HG03469 (cell line): Measurements from ENCODE around the gene ZFYVE26.

Experiments
- ATAC-seq: cut with Tn5 transposase; IDR thresholded peaks from one replicate; pipeline ENCODE4 v1.9.1; 2021; ENCODE audit warnings: mild to moderate bottlenecking, moderate library complexity, moderate number of reproducible peaks; ENCODE audit not compliant: unreplicated experiment

ZFYVE26 gene

DNA sequence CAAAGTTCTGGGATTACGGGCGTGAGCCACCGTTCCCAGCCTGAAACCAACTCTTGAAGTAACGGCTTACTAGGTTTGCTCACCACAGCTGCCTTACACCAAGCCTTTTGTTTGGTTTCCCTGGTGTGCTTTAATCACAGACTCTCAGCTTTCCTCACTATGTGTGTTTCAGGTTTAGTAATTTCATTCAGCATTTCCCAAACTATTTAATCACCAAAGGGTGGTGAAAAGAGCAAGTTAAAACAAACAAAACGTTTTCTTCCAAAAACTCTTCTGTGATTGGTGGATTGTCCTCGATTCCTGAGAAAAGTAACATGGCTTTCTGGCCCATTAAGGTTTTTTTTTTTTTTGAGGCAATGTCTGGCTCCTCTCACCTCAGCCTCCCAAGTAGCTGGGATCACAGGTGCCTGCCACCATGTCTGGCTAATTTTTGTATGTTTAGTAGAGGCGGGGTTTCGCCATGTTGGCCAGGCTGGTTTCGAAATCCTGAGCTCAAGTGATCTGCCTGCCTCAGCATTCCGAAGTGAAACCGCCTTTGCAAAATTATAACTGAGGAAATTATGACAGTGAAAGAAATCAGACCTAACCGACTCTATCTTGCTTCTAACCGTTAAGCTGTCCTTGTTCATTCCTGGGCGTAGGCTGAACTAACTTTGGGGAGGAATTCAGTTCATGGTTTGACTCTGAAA, 1.5 kb upstream of the ZFYVE26 start:
- no peak for ATAC-seq

DNA sequence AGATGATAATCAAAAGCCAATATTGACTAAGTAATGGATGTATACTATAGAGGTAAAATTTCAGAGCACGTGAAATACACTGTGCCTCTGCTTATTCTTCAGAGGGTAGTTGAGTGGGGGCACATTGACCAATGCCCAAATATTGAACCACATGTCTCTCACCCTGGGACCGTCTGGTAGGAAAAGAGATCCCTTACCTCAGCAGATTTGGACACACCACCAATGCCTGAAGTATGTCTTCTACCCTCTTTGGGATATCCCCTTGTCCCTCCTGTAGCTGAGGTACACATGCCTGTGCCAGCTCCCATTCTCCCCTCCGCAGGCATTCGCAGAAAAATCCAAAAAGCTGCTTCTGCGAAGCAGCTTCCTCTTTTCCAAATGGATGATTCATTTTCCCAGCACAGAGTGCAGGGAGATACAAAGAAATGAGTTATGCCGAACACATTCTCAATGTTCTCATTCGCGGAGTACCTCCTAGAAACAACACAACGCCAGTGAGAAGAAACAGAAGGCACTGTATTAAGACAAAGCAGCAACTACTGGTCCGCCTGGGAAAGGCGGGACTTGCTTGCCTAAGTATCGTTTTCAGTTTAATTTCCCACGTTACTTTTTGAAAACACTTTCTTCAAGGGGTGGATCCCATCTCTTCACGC, 691 bp downstream of the ZFYVE26 start:
- ATAC-seq: no peak

DNA sequence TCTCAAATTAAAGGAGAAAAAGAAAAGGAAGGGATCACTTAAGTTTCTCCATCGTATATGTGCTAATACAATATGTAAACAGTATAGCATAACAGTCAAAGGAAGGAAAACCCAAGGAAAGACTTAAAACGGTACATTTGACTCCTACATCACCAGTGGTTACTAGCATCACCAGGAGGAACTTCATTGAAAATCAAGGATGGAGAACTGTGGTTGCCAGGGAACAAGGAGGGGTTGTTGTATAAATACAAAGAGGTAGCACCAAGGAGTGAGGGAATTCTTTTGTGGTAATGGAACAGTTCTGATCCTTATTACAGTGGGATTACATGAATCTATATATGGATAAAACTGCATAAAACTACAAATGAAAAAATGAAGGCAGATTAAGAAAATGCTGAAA, 1.6 kb downstream of the ZFYVE26 start:
- no peak for ATAC-seq

DNA sequence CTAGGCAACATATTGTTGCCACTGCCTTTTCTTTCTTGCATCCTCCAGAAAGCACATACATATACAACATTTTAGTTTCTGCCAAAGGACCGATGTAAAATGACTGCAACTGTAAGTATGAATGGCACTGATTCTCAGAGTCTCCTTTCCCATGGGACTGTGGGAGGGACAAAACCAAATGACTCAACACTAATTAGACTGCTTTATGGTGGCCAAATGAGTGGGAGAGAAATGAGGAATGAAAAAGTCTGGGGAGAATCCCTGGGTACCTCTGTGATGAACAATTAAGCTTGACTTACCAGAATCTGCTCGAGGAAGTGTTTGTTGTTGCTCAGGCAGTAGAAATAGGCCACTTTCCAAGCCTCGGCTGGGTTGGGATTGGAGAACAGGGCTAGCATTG, 10.1 kb downstream of the ZFYVE26 start:
- no peak for ATAC-seq

DNA sequence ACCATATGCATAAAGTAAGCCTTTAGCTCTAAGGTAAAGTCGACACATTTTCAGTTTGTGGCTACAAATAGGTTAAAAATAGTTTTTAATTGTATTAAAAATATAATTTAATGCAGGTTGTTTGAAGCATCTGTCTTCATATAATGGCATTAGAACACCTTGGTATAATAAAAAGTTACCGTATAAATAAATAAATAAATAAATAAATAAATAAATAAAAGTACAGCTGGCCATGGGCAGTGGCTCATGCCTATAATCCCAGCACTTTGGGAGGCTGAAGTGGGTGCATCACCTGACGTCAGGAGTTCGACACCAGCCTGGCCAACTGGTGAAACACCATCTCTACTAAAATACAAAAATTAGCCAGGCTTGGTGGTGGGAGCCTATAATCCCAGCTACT, 15.6 kb downstream of the ZFYVE26 start:
- ATAC-seq: no peak

DNA sequence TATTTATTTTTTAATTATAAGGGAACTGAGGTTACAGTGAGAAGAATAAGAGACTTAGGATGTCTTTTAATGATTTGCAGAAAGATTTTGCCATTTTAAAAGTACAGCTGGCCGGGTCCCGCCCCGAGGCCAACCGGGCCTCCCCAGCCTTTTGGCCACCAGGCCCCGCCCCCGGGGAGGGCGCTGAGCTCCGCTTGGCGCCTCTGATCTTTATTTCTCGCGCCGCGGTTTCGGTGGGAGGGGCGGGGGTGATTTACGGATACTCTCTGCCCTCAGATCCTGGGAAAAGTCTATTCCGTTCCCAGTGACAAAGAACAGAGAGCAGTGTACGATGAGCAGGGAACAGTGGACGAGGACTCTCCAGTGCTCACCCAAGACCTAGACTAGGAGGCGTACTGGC, 17.7 kb downstream of the ZFYVE26 start:
- no peak for ATAC-seq

DNA sequence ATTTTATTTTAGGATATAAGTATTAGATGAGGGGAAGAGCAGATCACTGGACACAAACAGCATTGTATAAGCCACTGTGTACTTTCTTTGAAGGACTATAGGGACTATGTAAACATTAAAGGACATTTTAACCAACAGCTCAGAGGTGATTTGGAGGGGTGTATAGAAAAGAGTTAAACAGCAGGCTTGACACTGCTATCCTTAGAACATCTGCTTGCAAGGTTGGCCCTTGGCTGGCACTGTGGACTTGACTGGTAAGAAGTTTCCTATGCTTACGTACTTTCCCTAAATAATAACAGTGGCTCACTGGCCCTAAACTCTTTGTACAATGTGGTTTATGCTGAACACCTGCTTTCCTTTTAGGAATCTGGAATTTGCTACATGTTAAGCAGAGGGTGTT, 28.7 kb downstream of the ZFYVE26 start:
- no peak for ATAC-seq

DNA sequence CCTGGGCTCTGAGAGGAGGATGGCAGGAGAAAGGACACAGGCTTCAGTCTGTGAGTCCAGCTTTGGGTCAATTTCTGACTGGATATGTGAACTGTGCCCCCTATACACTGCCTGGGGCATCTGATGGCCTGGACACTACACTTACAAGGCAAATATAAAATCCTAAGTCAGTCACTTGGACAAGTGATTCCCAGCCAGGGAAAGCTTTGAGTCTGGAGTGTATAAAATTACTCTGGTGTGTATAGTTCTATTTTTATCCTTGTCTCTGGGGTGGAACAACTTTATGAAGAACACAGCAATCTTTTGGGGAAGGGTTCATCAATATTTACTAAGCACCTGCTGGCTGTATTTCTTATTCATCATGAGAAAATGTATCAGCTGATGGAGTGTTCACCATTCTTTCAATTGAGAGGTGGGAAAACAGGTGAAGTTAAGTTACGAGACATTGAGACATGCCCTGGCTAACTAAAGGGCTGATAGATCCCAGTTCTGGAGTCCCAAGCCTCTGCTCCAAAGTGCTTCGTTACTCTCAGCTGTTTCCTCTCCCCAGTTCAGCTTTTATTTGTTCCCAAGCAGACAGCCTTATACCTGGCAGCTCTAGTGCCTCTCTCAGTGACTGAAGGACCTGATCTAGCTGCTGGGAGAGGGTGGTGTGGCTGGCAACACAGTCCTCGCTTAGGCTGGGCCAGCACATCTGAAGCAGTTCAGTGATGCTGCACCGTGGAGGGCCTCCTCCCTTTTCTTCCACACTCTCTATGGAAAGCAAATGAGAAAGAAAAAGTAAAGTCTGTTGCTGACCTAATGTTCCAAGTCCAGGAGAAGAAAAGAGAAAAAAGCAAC, 30.9 kb downstream of the ZFYVE26 start:
- ATAC-seq: no peak

DNA sequence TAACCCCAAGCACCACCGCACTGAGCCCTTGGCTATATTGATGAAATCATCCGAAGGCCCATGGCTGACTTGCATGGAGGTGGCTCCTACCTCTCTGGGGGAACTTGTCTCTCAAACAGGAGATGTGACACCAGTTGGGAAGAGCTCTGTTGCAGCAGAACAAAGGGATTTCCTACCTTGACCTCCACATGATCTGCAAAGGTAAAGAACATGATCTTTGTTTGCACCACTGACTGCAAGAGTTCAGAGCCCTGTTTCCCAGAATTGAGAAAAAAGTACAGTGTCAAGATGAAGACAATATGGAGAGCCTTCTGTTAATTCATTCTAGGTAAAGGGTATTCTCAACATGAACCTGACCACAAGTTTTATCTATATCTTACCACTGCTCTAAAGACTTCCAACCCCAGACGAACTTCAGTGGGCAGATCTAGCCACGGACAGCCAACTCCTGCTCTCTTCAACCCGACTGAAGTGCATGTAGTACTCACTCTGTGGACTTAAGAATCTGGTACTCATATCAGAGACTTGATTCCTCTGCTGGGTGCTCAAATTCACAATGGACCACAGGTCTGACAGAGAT, 32.1 kb downstream of the ZFYVE26 start:
- ATAC-seq: no peak

DNA sequence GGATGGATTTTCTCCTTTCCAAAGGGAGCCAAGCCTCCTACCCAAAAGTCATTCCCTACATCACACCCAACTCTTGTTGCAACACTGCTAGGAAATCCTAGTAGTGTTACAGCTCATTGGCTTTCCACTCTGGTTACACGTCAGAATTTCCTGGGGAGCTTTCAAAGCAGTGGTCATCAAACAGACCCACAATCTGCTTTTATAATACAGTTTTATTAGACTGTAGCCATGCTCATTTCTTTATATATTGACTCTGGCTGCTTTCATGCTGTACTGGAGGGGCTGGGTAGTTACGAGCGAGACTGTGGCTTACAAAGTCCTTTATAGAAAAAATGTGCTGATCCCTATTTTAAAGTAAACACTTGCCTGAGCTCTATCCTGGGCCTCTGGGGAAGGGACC, 34.3 kb downstream of the ZFYVE26 start:
- no peak for ATAC-seq

DNA sequence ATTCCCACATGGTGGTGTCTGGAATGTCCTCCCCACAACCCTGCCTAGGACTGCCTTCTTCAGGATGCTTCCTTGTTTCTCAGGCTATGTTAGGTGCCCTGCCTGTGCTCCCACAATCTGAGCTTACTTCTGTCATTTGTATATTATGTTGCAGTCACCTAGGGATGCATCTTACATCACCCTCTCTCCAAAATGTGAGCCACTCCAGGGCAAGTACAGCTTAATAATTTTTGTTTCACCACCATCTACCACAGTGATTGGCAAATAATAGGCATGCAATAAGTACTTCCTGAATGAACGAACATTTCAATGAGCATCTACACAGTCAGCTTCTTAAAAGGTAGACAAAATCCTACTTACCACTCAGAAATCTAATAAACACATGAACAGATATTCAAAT, 37.6 kb downstream of the ZFYVE26 start:
- ATAC-seq: no peak

DNA sequence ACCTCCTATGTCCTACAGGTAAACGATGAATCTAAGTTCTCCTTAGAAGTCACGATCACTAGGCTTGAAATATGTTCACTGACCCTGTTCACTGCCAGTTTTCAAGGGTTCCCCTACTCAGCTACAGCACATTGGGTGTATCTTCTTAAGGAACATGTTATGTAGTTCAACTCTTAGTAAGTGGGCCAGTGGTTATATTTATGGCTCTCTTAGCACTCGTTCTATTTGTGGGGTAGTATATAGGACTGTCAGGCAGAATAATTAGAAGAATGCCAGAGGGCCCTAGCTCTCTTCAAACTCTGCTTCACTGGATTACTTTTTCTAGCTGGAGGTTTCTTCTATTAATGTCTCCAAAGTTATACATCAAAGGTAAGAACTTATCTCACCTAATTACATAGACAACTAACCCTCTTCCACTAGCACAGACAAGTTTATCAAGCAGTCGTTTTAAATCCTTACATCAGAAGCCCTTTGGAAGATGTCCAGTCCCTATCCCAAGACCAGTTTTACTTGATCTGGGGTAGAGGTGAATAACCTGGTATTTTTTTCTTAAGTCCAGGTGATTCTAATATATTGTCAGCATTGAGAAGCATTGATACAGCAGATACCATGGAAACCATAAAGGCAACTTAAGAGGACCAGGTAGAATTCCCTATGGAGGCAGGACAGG, 39.6 kb downstream of the ZFYVE26 start:
- ATAC-seq: no peak

DNA sequence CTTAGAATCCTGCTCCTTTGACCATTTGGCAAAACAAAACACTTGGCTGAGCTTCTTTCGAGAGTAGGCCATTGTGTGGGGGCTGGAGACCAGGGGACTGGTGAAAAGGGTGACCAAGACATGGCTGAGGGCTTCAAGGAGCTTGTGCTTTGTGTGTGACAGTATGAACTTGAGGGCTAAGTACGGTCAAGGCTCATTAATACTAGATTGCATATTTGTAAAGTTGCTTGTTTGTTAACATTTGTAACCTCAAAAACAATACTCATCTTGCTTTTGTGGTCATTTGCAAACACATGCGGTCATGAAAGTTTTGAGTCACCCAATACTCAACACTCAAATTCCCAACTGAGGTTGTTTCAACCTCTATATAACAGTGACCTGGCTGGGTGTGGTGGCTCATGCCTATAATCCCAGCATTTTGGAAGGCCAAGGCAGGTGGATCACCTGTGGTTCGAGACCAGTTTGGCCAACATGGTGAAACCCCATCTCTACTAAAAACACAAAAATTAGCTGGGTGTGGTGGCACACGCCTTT, 42.5 kb downstream of the ZFYVE26 start:
- ATAC-seq: no peak

DNA sequence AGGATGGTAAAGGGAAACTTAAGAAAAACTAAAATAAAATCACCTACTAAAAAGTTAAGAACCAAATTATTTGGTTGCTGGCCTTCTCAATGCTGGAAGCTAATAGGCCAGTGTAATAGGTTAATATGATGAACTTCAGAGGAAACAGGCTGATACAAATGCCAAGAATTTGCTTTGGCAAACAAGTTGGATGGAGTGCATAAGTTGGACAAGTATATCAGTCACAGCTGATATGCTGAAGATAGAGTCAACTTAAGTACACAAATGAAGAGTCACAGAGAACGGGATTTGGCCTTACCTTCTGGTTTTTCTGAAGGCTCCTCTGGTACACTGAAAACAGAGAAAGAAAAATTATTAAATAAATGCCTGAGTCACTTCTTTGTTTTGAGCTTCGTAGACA, 48.2 kb downstream of the ZFYVE26 start:
- no peak for ATAC-seq

DNA sequence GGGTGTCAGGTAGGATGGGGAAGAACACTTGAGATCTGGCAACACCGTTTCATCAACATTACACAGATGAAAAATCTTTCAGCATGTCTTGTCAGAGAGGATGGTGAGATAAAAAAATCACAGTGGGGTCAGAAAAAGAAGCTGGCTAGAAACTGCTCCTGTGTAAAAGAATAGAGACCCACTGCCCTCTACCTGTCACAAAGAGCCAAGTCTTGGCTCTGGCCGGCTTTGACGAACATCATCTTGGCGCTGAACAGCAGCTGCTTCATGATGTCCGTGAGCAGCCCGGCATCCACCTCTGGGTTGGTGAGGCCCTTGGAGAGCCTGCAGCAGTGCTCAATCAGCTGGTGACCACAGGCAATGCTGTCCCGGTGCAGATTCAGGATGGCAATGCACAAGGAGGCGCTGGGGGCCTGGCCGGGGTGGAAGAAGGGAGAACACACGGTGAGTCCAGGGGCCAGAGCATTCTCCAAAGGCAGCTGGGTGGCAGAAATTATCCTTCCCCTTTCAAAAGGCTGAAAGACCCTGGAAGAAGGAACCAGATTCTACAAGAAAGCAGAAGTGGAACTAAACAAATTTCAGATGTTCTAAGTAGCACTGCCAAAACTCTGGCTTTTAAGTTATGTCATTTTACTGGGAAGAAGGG, 50.2 kb downstream of the ZFYVE26 start:
- ATAC-seq: no peak

DNA sequence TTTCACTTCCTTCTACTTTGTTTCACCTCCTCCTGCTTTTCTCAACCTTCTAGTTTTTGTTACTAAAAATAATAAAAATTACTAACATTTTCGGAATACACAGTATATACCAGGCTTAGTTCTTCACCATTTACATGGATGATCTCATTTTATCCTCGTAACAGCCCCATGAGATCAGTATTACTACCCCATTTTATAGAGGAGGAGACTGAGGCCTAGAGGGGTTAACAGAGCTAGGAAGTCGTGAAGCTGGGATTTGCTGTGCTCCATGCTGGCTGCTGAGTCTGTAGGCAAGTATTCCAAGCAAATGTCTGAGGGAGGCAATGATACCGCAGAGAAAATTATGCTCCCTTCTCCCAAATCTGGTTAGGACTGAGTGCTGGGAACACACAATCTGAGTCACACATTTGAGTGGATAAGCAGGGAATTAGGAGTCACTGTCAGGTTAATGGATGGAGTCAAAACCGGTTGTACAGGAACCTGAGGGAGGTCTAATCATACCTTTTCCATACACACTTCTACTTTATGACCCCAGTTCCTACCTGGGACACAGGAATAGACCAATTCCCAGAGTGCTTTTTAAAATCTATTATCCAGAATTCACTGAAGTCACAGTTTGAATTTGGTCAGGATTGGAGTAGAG, 51.1 kb downstream of the ZFYVE26 start:
- ATAC-seq: no peak

DNA sequence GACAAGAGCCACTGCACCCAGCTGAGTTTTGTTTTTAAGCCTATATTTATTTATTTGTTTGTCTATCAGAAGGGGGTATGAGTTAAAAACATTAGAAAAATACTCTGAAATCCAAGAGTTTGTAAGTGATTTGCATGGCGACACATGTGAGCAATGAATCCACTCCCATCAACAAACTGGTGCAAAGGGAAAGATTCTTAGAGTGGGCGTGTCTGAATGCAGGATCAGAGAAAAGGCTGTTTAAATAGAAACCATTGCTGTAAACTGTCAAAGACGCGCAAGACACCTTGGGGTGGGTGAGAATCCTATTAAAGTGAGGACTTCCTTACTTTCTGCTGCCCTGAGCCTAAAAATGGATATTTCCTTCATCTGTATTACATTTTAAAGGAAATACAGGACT, 51.9 kb downstream of the ZFYVE26 start:
- no peak for ATAC-seq

DNA sequence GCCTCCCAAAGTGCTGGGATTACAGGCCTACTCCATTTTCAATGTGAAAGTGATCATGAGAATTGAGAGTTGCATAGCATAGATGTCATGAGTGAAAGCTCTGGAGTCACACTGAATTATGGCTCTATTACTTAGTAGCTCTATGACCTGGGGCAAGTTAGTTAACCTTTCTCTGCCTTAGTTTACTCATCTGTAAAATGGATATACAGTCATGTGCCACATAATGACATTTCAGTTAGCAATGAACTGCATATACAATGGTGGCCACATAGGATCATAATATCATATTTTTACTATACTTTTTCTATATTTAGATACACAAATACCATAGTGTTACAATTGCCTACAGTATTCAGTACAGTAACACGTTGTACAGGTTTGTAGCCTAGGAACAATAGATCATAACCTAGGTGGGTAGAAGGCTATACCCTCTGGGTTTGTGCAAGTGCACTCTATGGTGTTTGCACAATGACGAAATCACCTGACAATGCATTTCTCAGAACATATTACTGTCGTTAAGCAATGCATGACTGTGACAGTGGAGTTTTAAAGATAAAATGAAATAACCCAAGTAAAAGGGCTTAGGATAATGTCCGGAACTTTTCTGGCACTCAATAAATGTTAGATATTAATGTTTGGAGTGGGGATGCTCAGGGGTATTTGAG, 53.1 kb downstream of the ZFYVE26 start:
- no peak for ATAC-seq

DNA sequence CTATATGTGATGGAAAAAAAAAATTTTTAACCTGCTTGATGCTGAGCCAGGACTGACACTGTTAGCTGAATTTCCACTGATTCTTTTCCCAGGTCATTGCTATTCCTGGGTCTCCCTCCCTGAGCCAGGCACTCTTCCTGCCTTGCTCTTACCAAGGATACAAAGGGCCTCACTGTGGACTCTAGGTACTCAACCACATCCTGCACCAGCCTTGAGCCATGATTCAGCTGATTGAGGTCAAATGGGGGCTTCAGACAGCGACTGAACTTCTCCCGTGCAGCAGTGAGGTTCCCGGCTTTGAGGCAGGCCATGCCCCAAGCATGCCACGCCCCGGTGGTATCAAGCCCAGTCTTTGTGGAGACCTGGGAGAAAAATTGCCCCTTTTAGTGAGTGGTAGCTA, 54.3 kb downstream of the ZFYVE26 start:
- no peak for ATAC-seq
